C4-2B (cell line): ENCODE results near the gene NINJ1.

Source experiments
- H3K27ac ChIP-seq: fragments of 450-650 bp; 2 replicates; pipeline ENCODE4 v1.5.1; 2017
- CTCF ChIP-seq: fragments of 450-650 bp; conservative IDR thresholded peaks from 2 replicates; pipeline ENCODE4 v1.5.1; 2017; ENCODE audit warnings: mild to moderate bottlenecking
- ZFX ChIP-seq: fragments of 450-650 bp; IDR thresholded peaks from 2 replicates; pipeline ENCODE4 v1.6.1; 2017

NINJ1 gene

GRCh38 chr9:93095205-93096130 lies 38.6 kb downstream of the NINJ1 start:
- TF ChIP-seq CTCF (no peak), ZFX (peak; percentile 60; the same call in 1 of the 2 replicates)
- peak overlapping the region; percentile 87 for H3K27ac ChIP-seq

- TF ChIP-seq CTCF (no peak), ZFX (no peak)
- H3K27ac ChIP-seq: peak overlapping the region; percentile 87
These were observed 39.3 kb downstream of the NINJ1 start for GRCh38 chr9:93094658-93095204.

GRCh38 chr9:93093877-93094657 lies 40.0 kb downstream of the NINJ1 start:
- peak overlapping the region; percentile 87 for H3K27ac ChIP-seq
- TF ChIP-seq CTCF (no peak), ZFX (no peak)

GRCh38 chr9:93093127-93093876 lies 40.7 kb downstream of the NINJ1 start:
- no peak overlapping the region; the same call in 1 of the 2 replicates for H3K27ac ChIP-seq
- TF ChIP-seq CTCF (no peak), ZFX (no peak)

GRCh38 chr9:93092251-93092991 lies 41.6 kb downstream of the NINJ1 start:
- no peak overlapping the region for H3K27ac ChIP-seq
- TF ChIP-seq ZFX: no peak
- TF ChIP-seq CTCF: no peak

- H3K27ac ChIP-seq: no peak overlapping the region
- TF ChIP-seq CTCF (no peak), ZFX (no peak)
These were observed 42.5 kb downstream of the NINJ1 start for GRCh38 chr9:93091453-93092081.
